HepG2 (cell line): ENCODE results near the gene ETFDH. TPM values are rescaled to one million over a fixed set of nuclear protein-coding genes. Genes with fewer than 3 reads are reported as not detected.
A peak's percentile ranks its signal among the peaks of the same experiment; 100 is the strongest.

Source experiments
- ARNTL ChIP-seq: sonication (generic); formaldehyde crosslinking; IDR thresholded peaks from 2 replicates; pipeline ENCODE4 v1.4.0; 2020; ENCODE audit warnings: mild to moderate bottlenecking, missing genetic modification reagents
- CENPT ChIP-seq: sonication (generic); formaldehyde crosslinking; IDR thresholded peaks from 2 replicates; pipeline ENCODE4 v1.8.0; 2022; ENCODE audit warnings: low read depth, mild to moderate bottlenecking, moderate library complexity, missing genetic modification reagents
- KDM2A ChIP-seq: sonication (generic); formaldehyde crosslinking; IDR thresholded peaks from 2 replicates; pipeline ENCODE4 v1.4.0; 2020; ENCODE audit warnings: low read depth, missing genetic modification reagents, borderline replicate concordance
- KDM3A ChIP-seq: IDR thresholded peaks from 2 replicates; pipeline ENCODE4 v1.6.1; 2018; ENCODE audit warnings: low read depth, missing compliant biosample characterization
- MAX ChIP-seq: IDR thresholded peaks from 2 replicates; pipeline ENCODE4 v1.6.1; 2012; ENCODE audit warnings: inconsistent platforms
- MAZ ChIP-seq, 2 experiments: sonication (generic) in 1 of 2; formaldehyde crosslinking in 1 of 2; IDR thresholded peaks; 2 replicates each; pipeline versions ENCODE4 v1.5.0 to v1.6.1; 2012 to 2020; ENCODE audit warnings: low read depth in 2 of 2, mild to moderate bottlenecking in 2 of 2, borderline replicate concordance in 1 of 2, improper control_type of control experiment in 1 of 2, low read length in 1 of 2, missing genetic modification reagents in 1 of 2, moderate library complexity in 1 of 2
- MIXL1 ChIP-seq: IDR thresholded peaks from 2 replicates; pipeline ENCODE4 v1.6.1; 2016
- MXD1 ChIP-seq: sonication (generic); formaldehyde crosslinking; IDR thresholded peaks from 2 replicates; pipeline ENCODE4 v1.4.0; 2020; ENCODE audit warnings: mild to moderate bottlenecking, missing genetic modification reagents
- POLR2AphosphoS2 ChIP-seq: IDR thresholded peaks from 2 replicates; pipeline ENCODE4 v1.6.1; 2011; ENCODE audit warnings: low read depth, low read length, improper control_type of control experiment
- RELA ChIP-seq: sonication (generic); formaldehyde crosslinking; IDR thresholded peaks from 2 replicates; pipeline ENCODE4 v1.4.0; 2020; ENCODE audit warnings: missing genetic modification reagents
- SNRNP70 ChIP-seq: fragments of 200-400 bp; formaldehyde crosslinking; IDR thresholded peaks from 2 replicates; pipeline ENCODE4 v1.6.1; 2017; ENCODE audit warnings: mild to moderate bottlenecking, low read depth, low read length, moderate library complexity
- THYN1 ChIP-seq: sonication (generic); formaldehyde crosslinking; IDR thresholded peaks from 2 replicates; pipeline ENCODE4 v1.8.1; 2023; ENCODE audit warnings: low read depth, mild to moderate bottlenecking, moderate library complexity, missing genetic modification reagents, borderline replicate concordance
- TRIM24 ChIP-seq: sonication (generic); formaldehyde crosslinking; IDR thresholded peaks from 2 replicates; pipeline ENCODE4 v1.8.0; 2022; ENCODE audit warnings: mild to moderate bottlenecking, missing genetic modification reagents
- ZC3H13 ChIP-seq: sonication (generic); formaldehyde crosslinking; IDR thresholded peaks from 2 replicates; pipeline ENCODE4 v1.8.1; 2023; ENCODE audit warnings: mild to moderate bottlenecking, missing genetic modification reagents, moderate library complexity
- ZIK1 ChIP-seq: sonication (generic); formaldehyde crosslinking; IDR thresholded peaks from 2 replicates; pipeline ENCODE4 v1.5.0; 2020; ENCODE audit warnings: mild to moderate bottlenecking, low read depth, missing genetic modification reagents, borderline replicate concordance
- ZMYM4 ChIP-seq: sonication (generic); formaldehyde crosslinking; IDR thresholded peaks from 2 replicates; pipeline ENCODE4 v1.8.1; 2023; ENCODE audit warnings: mild to moderate bottlenecking, missing genetic modification reagents
- ZNF292 ChIP-seq: sonication (generic); formaldehyde crosslinking; IDR thresholded peaks from 2 replicates; pipeline ENCODE4 v1.8.1; 2022; ENCODE audit warnings: mild to moderate bottlenecking, low read depth, missing genetic modification reagents, borderline replicate concordance
- polyA plus RNA-seq, 8 experiments: library from polyadenylated mRNA; depleted of rRNA in 3 of 8; stranded (reverse) in 7 of 8; unstranded in 1 of 8; fragments of >200 nt; fragmentation: Illumina TruSeq in 4 of 8; extraction: Trizol in 4 of 8; gene quantifications; 2 replicates each; pipeline versions ENCODE4 v1.2.1 to v1.2.3, GENCODE V29; 2011 to 2016; ENCODE audit warnings: low read depth in 4 of 8, missing spikeins in 1 of 8, mixed read lengths in 1 of 8; ENCODE audit not compliant: insufficient read depth in 1 of 8
- total RNA-seq, 5 experiments: library from RNA; depleted of rRNA; stranded (reverse); fragments of >200 nt; fragmentation: Illumina TruSeq; extraction: Trizol; gene quantifications; 2 replicates each; pipeline ENCODE4 v1.2.3, GENCODE V29; 2016; ENCODE audit warnings: low read depth in 1 of 5
- TF ChIP-seq, protein P1 (sequence below): fragments of 450-650 bp; IDR thresholded peaks from 2 replicates; pipeline ENCODE4 v1.6.1; 2016
- TF ChIP-seq, protein P2 (sequence below): sonication (generic); formaldehyde crosslinking; IDR thresholded peaks from 2 replicates; pipeline ENCODE4 v1.5.1; 2020; ENCODE audit warnings: mild to moderate bottlenecking, moderate library complexity, missing genetic modification reagents

ETFDH gene
- total and polyA plus RNA-seq, 2 of the 13 experiments (the other 11 are each of a cell fraction or from before 2014, with no cell fraction given): 14.7 to 17.8 TPM

DNA sequence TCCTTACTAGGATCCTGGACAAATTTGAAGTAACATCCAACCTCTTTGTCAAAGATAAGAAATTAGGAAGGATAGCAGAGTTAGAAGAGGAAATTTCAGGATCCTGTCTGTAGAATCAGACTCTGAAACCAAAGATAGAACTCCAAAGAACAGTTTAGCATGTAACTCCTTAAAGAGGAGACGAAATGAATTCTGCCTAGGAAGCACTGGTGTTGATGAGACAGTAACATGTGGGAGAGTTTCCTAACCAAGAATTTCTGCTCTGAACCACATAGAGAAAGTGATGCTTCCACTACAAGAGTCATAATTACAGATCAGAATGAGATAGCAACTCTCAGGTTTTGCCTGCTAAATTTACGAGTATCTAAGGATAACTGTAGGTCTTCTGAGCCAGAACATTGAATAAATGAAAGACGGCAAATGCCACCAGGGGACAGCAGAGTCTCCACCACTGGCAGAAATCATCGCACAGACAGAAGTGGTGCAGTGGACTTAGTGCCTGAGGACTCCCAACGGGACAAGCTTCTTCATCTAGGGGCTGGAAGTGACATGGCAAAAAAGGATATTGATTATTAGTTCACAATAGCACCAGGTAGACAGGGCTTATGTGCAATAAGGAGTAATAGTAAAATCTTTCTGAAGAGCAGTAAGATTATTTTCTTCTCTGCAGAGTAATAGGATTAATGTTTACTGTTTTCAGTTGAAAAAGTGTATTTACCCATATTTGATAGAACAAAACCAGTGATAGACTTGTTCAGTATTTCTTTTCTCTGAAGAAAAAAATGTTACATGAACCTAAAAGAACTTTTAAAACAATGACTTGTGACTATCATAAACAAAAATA is 57.8 kb downstream of the ETFDH start (continued):
- TF ChIP-seq RELA (no peak), MXD1 (CRISPR knock-in tag) (no peak), THYN1 (CRISPR knock-in tag) (no peak), SNRNP70 (no peak), ZIK1 (CRISPR knock-in tag) (no peak), ARNTL (CRISPR knock-in tag) (no peak), KDM3A (CRISPR knock-in tag) (no peak), MAZ (IDR thresholded peaks at IDR 0.05; ENCODE audit: borderline replicate concordance, low read depth, low read length) (no peak), MAZ (CRISPR knock-in tag; IDR thresholded peaks at IDR 0.05; ENCODE audit: low read depth) (no peak), CENPT (CRISPR knock-in tag) (no peak), ZMYM4 (peak; percentile 57), ZC3H13 (CRISPR knock-in tag) (no peak), KDM2A (CRISPR knock-in tag) (no peak), MIXL1 (CRISPR knock-in tag) (no peak), POLR2AphosphoS2 (no peak), MAX (no peak), TRIM24 (no peak), ZNF292 (CRISPR knock-in tag) (no peak)
- TF ChIP-seq, protein P1, sequence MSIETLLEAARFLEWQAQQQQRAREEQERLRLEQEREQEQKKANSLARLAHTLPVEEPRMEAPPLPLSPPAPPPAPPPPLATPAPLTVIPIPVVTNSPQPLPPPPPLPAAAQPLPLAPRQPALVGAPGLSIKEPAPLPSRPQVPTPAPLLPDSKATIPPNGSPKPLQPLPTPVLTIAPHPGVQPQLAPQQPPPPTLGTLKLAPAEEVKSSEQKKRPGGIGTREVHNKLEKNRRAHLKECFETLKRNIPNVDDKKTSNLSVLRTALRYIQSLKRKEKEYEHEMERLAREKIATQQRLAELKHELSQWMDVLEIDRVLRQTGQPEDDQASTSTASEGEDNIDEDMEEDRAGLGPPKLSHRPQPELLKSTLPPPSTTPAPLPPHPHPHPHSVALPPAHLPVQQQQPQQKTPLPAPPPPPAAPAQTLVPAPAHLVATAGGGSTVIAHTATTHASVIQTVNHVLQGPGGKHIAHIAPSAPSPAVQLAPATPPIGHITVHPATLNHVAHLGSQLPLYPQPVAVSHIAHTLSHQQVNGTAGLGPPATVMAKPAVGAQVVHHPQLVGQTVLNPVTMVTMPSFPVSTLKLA: no peak
- TF ChIP-seq, protein P2, sequence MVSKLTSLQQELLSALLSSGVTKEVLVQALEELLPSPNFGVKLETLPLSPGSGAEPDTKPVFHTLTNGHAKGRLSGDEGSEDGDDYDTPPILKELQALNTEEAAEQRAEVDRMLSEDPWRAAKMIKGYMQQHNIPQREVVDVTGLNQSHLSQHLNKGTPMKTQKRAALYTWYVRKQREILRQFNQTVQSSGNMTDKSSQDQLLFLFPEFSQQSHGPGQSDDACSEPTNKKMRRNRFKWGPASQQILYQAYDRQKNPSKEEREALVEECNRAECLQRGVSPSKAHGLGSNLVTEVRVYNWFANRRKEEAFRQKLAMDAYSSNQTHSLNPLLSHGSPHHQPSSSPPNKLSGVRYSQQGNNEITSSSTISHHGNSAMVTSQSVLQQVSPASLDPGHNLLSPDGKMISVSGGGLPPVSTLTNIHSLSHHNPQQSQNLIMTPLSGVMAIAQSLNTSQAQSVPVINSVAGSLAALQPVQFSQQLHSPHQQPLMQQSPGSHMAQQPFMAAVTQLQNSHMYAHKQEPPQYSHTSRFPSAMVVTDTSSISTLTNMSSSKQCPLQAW (CRISPR knock-in tag): peak; percentile 55; the same call in 1 of the 2 replicates
